HG03469 (cell line): ENCODE measurements around the gene PI4KB.

Experiments
- ATAC-seq: cut with Tn5 transposase; IDR thresholded peaks from one replicate; pipeline ENCODE4 v1.9.1; 2021; ENCODE audit warnings: mild to moderate bottlenecking, moderate library complexity, moderate number of reproducible peaks; ENCODE audit not compliant: unreplicated experiment

The PI4KB gene

DNA sequence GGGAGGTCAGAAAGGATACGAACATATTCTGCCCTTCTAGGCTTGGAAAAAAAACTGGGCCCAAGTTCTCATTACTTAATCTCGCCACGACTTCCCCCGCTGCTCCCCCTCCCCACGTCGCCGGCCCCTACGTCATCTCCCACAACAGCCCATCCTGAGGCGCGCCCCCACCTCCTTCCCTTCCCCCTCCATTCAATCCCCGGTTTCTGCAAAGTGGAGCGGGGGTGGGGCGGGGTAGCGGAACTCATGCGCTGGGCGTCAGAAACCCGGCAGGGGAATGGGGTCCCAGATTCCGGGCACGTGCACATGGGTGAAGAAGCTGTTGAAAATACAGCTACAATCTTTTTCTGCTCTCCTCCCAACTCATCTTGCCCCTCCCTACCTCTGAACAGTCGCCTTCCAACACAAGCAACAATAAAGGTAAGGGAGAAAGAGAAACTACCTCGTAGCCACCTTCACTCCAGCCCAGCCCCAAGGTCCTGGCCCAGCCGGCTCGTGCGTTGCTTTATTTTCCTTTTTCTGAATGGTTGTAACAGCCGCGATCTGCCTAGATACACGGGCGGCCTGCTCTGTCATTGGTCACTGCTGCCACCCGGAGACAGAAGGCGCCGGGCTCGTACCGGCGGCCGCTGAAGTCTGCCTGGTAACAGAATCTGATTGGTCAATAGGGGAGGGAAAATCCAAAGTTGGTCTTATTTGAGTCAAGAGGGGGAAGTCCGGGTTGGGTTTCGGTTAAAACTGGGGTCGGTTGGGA, 19.7 kb upstream of the PI4KB start, which contains the start of gene RFX5:
Gene RFX5, minus strand, starts transcription at position 484 of the 754 bp plus-strand sequence. CDS start 932 bp downstream, outside the sequence.
- peak; percentile 92 for ATAC-seq

DNA sequence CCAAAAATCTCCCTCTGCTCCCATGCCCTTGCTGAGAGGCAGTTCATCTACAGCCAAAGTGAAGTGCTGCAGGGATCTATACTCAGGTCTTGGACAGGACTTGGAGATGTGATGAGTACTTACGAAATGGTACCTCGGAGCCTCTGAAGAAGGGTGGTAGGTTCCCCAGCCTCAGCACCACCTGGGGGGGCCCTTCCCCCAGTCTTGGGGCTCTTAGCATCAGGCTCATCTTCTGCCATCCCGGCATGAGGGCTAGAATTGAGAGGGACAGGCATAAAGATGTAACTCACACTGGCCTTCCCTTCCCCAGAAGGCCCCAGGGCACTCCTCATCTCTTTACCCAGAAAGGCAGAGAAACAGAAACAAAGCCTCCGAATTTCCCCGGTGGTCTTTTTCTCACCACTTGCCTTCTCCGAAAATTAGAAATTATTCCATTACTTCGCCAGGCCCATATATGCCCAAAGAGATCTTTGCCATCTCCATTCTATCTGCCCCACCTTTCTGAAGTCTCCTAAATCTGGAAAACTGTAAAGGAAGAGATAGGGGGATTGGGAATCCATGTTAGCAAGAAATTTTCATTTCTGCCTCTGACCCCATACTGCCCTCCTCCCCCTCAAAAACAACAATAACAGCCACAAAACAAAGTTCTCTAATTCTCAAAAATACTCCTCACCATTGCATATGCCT, 19.0 kb upstream of the PI4KB start:
- ATAC-seq = no peak

DNA sequence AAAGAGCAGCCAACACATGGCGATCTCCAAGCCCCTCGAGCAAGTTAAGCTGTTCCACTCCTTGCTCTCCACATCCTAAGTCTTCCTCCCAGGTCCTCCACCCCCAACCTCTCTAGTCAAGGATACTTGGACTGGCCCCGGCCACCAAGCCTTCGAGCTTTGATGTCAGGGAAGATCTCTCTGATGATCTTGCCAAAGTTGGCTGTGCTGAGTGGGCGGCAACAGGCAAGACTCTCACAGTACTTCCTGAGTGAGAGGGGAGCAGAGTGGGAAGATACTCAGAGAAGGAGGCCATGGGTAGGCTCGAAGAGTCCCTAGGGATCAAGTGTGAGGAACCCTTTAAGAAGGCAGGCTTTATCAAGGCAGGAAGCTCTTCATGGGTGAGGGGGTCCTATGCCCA, 17.1 kb upstream of the PI4KB start:
- no peak for ATAC-seq

DNA sequence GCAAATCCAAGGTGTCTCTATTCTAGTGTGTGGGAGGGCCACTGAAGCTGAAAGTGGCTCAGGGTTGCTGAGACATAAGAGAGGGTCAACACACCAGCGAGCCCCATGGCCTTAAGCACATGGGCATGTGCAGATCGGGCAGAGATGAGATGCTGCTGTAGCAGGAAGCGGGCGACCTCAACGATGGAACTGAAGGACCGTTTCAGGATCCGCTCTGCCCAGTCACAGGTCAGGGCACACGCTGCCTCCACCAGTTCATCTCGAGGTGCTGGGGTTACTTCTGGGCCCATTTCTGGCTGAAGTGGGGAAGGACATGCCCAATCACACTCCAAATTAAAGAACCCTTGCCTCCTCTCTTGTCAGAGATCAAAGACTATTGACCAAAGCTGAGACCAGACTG, 16.4 kb upstream of the PI4KB start:
- no peak for ATAC-seq

DNA sequence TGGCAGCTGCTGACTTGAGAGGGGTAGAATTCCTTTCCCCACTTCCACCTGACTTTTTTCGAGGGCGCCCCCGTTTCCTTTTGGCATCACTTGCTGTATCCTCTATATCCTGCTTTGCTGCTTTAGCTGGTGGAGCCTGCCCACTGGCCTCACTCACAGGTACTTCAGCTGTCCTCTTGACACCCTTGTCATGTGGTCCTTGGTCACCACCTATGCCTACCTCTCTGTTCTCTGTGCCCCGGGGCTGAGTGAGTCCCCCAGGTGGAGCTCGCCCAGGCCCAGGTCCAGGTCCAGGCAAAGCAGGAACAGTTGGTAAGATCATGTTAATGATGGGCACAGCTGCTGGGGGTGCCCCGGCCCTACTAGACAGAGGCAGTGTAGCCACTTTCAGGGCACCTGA, 15.4 kb upstream of the PI4KB start:
- ATAC-seq = no peak

DNA sequence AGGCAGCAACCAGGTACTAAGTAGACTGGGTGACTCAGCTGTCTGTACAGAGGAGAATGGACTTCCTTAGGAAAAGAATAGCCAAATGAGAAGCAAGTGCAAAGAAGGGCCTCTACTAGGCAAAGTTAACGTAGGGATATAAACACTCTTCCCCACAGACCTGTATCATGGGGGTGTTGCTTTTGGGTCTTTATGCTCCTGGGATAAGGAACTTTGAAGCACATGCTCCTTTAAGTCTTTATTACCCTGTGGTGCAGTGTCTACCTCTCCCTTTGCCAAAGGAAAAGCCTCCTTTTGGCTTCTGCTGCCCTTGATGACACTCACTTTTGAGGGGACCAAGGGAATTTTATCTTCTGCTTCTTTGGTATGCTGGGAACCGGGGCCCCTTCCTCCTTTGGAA, 14.8 kb upstream of the PI4KB start:
- ATAC-seq = no peak

DNA sequence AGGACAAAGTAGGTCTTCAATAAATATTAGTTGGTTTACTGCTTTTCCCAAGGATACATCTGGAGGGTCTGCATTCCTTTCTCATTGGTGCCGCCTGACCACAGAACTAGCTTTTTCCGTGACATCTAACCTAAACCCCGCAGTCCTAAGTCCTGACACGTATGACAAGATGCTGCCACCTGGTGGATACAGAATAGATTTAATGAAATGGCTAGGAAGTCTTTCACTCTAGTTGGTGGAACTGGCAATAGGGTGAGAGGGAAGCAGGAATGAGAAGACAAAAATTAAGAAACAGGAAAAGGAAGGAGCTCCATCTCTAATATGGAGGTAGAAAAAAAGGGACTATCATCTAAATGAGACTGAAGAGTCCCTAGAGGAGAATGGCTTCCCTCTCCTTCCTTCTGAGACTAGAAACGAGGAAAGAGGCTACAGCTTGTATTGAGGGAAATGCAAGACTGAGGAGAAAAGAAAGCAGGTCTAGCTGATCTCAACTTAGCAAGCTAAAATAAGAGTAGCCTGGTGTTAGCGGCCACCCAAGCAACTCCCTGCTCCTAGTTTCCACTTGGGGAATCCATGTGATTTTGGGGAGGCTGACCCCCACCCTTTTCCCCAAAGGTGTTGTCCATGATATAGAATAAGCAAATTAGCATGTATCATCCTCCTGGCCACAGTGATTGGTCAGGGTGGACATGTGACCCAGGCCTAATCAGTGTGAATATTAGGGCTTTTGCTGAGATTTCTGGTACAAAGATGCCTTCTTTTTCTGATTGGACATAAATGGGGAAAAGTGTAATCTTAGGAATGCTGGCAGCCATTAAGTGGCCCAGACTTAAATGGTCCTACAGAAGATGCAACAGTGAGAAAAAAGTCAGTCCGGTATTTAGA, 13.9 kb upstream of the PI4KB start:
- no peak for ATAC-seq

DNA sequence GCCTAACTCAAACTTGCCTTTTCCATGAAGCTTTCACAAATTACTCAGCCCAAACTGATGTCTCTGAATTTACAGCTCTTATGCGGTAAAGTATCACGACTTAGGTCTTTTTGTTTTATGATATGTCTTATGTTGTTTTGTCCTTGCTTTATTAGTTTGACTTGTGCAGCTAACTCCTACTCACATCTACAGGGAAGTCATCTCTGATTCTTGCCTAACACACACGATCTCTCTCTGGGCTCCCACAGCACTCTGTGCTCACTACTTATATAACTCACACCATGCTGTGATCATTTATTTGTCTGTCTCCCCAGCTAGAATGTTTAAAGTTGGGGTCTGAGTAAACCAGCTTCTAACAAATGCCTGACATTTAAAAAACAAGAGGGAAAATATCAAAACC, 9.3 kb upstream of the PI4KB start:
- ATAC-seq = no peak

DNA sequence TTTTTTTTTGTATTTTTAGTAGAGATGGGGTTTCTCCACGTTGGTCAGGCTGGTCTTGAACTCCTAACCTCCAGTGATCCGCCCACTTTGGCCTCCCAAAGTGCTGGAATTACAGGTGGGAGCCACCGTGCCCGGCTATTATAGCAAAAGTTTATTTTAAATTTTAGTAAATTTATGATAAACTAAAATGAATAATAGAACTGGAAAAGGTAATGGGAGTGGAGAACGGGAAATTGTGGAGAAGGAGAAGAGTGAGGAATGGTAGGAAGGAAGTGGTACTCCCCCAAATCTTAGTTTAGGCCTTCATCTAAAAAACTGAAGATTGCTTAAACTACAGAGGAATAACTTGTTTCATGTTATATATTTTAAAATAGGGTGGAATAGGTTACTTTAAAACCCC, 7.6 kb upstream of the PI4KB start:
- no peak for ATAC-seq

DNA sequence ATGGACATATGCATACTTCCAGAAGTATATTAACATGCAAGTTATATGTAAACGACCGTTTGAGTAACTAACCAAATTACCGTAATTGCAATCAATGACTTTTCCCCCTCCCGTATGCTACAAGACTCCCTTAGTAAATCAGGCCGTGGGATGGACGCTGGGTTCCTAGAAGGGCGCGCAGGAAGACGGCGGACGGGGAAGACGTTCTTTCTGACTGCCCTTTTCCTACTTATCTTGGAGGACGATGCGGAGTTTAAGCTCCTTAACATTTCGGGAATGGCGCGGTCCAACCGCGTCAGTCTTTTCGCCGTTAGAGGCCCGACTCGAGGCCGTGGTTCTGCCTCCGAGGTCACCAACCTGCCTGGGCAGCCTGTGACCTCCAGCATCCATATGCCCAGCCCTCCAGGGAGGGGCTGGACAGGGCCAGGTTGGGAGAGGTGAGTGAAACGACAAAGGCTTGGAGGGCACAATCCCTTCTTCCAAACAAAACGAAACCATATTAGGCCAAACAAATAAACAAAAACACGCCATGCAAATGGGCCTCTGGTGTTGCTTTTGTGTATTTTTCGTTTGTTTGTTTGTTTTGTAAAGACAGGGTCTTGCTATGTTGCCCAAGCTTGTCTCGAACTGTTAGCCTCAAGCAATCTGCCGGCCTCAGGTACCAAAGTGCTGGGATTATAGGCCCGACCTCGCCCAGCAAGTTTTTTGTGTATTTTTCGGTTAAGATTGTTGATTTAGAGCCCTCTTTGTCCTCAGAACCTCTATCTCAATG, 873 bp upstream of the PI4KB start:
- ATAC-seq = no peak

DNA sequence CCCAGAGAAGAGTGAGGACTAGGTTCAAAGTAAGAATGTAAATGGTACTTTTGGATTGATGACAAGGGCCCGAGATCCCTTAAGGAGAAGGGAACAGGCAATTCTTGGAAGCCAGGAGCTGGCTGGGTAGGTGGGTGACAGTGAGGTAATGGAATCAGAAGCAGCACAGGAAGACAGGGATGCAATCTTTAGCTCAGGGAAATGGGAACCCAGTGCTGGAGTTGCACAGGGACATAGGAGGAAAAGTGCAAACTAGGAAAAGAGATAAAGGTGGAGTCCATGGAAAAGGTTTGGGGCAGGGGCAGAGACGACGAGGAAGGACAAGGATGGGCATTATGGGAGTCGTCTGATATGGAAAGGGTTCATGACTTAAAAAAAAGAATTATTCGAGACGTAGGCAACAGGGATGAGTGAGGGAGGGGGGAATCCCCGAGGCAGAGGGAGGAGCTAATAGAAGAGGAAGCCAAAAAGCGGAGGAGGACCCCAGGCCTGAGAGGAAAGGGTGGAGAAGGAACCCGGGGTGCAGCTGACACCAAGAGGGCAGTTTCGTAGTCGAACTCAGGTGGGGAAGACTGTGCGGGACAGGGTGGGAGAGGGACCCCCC, 495 bp downstream of the PI4KB start:
- ATAC-seq = peak; percentile 18

DNA sequence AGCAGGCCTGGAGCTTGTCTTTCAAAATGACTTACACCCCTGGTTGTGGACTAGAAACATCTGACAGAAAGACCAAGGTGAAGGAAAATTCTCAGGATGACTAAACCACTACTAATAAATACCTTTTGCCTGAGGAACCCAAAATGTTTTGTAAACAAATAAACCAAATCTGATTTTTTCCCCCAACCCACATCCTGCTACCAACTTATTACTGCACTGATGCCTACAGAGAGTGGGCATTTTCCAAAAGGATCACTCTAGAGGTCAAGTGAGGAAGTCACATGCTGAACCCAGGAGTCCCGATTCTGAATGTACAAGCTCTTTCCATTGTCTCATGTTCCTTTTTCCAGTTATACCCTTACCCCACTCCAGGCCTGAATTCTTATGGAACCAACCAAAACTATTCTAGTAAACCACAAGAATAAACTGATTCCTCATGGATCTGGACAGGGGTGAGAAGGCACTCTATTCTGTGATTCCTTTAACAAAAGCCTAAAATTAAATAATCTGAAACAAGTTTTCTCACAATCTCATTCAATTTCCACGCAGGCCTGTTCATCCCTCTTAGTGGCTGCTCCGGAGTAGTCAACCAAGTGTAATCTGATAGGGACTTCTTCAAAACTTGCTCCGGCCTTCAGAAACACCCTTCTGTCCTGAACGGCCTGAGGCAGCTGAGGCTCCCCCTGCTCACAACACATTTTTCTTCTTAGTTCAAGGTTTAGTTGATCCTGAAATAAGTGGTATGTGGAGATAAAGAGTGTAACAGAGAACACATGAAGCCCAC, 1.4 kb downstream of the PI4KB start:
- ATAC-seq = no peak

DNA sequence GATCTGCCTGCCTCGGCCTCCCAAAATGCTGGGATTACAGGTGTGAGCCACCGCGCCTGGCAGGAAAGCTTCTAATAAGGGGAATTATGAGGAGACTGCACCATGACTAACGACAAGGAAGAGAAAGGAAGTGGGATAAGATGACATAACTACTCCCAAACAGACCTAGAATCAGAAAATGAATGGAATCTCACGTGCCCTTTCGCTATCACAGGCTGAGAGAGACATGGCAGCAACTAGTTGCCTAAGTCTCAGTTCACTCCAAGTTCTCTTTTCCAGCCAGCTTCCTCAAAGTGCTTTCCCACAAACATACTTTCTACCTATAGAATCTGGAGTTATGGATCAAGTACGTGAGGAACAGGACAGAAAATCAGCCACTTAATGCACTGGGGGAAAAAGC, 2.0 kb downstream of the PI4KB start:
- ATAC-seq = no peak

DNA sequence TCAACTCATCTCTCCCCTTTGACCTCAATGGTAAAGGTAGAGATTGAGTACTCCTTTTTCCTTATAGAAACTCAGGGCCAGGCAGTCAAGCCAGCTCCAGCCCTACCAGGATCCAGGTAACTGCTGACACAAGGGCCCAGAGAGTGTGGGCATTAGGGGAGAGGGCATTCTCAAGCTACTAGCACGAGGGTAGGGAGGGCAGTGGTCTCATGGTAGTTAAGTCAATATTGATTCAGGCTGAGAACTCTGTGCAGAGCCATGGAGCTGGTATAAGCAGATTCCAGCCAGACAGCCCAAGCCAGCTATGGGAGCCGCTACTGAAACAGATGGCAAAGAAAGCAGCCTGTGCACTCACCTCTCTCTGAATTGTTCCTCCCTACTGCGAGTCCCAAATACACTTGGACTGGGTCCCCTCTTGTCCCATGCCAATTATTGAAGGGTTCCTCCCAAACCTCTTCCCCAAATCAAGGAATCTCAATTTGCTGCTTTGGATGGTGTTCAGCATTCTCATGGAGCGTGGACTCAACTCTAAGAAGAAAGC, 2.8 kb downstream of the PI4KB start:
- ATAC-seq = no peak

DNA sequence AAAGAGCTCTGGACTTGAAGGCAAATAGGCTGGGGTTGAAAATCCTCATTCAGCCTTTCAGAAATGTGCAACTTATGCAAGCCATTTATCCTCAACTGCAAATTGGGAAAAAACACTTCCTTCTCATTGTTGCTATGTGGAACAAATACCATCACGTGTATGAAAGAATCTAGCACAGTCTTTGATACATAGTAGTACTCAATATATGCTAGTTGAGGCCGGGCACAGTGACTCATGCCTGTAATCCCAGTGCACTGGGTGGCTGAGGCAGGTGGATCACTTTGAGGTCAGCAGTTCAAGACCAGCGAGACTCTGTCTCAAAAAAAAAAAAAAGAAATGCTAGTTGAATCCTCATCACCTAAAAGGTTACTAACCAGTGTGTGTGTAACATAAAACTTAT, 8.2 kb downstream of the PI4KB start:
- ATAC-seq = no peak

DNA sequence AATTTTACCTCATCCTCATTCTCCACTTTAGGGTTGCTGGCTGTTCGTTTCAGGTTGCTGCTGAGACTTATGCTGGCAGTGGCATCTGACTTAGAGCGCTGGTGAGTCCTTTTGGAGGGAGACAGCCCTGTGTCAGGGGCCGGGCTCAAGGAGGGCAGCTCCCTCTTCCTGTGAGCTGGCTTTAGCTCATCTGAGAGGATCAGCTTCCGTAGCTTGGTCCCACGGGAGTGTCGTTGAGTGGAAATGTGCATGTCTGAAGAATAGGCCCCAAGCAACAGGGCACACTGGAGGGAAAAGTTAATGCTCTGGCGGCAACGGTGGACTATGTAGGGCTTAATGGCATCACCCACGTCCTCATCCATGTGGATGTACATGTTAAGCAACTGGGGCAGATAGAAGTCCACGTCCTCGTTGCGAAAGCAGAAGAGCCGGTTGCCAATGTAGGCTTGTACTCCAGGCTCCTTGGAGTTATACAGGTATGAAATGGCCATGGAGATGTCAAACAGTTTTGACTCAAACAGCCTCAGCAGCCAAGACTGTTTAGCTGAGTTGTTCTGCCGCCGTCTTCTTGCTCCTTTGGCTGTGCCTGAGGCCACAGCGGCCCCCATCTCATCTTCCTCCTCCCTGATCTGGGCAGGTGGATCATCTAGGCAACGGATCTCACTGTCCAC, 11.5 kb downstream of the PI4KB start:
- ATAC-seq = no peak

DNA sequence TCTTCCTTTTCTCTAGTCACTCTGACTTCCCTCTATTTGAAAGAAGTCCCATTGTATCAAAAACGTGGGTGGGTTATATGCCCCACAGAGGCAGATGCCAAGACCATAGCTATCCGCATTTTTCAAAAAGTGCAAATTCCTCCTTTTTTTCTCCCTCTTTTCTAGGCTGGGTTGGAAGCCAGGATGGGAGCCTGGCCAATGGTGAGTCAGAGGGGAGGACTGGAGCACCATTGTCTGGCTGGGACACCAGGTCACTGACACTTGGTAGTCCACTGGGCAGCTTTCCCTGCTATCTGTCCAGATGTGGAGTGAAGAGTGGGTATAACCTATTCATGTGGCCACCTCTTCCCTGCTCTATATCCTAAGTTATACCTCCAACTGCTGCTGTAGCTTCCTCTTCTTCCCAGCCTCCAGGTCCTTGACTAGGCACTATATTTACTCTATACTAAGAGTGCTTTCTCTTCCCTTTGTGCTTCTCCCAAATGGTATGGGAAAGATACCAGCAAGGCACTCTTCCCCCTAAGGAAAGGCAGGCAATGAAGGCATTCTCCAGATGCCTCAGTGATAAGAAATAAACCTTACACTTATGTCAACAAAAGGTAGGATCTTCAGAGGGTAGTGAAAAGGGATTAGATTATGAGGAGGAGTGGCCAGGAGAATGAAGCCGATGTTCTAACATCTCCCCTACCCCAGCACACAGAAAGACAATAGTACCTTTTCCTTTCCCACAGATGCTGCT, 12.9 kb downstream of the PI4KB start:
- no peak for ATAC-seq

DNA sequence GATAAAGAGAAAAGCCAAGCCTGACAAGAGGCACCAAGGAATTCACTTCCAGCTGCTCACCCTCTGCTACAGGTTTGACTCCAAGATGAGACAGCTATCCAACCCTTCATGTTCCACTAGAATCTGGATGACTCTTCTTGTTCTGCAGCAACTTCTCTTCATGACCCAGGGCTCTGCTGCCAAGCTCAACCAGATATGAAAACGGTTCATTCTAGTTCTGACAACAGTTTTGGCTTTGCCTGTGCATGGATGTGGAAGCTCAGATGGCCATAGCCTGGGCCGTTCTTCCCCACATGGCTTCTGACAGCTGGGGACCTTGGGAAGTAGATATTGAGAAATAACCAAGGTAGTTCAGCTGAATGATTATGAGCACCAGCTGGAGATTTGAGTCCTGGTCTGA, 13.7 kb downstream of the PI4KB start:
- no peak for ATAC-seq
